Amniotic stem cell (primary cell): ENCODE measurements around the gene ACTL6B.

ENCODE experiments used
- DNase-seq: peaks from one replicate; lab custom pipeline; 2025; lab: John Stamatoyannopoulos, UW

ACTL6B gene

GRCh38 chr7:100599911-100600729 lies 56.1 kb downstream of the ACTL6B start:
- DNase-seq: no peak

GRCh38 chr7:100598425-100598824 lies 57.8 kb downstream of the ACTL6B start:
- DNase-seq: no peak

GRCh38 chr7:100595188-100595587 lies 61.1 kb downstream of the ACTL6B start:
- no peak for DNase-seq
